HG02610 (cell line): ENCODE measurements around the gene GPC3.
"Not testable (repeated sequence)": the region's sequence is repeated elsewhere in the genome, so short reads cannot be mapped to it uniquely, and the experiment has no call there.

Experiments
- ATAC-seq: cut with Tn5 transposase; IDR thresholded peaks from one replicate; pipeline ENCODE4 v1.9.1; 2021; ENCODE audit warnings: mild to moderate bottlenecking, moderate library complexity; ENCODE audit not compliant: unreplicated experiment

Gene GPC3

DNA sequence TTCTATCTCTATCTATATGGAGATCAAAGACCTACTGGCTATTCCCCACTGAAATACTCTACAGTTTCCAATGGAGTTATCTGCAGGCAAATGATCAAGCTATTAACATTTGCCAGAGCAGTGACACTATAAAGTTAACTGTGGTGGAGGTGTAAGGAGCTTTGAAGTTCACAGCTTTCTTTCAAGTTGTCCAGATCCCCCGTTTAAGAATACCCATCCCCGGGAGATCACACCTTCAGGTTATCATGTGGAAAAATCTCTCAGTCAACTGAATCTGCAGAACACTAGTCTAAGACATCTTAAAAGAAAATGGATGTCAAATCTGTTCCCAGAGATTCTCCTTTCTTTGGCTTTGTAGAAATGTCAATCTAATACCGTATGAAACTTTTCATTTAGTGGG lies 80.1 kb downstream of the GPC3 start:
- ATAC-seq: no peak

DNA sequence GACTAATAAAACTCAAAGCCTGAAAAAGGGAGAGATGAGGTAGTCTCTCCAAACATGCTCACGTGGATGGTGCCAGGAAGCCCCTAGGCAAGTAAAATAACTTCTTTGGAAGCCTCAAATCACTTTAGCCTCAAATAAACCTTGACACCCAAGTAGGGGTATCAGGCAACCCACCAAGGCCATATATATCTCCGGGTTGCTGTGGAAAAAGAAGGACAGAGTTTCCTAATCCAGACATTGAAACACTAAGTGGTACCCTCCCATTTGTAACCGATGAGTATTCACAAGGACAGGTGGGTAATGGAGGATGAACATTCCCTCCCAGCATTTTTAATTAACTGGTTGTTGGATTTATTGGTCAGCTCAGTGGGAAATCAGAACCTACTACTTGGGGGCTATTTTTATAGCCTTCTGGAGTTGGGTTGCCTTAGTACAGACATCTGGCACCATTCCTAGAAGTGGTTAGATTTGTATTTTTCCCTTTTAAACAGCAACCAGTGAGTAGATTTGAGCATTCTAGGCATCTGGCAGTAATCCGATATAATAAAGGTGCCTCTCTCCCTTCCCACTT lies 87.7 kb downstream of the GPC3 start:
- ATAC-seq: no peak

DNA sequence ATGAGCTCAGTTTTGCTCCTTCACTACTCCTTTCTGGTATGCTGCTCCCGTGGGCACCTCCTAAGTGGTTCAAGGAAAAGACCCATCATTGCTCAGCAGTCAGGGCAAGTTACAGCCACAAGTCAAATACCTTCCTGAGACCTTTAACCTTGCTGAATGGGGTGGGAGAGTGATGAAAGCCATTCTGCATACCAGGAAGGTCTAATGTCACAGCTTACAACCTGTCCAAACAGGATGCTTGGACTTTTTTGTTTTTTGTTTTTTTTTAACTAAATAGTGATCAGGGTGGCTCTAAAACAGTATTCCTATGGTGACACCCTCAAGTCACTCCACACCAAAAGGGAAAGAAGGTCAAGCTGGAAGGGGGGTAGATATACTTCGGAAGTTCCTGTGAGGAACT lies 93.1 kb downstream of the GPC3 start:
- no peak for ATAC-seq

DNA sequence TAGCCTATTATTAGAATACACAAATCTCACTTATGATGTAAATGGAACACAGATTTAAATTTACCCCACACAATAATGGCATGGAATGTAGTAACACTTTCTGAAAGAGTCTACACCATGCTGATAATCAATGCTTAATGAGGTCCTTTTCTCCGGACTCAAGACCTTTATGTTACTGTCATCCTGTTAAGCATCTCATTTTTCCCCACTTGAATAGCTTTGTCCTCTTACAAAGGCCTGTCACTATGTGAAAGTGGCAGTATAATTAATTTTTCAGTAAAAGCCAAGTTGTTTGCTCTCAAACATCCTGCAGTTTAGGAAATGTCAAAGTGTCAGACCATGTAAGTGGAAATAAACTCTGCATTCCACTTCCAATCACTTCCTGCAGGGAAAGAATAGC lies 96.4 kb downstream of the GPC3 start:
- no peak for ATAC-seq

DNA sequence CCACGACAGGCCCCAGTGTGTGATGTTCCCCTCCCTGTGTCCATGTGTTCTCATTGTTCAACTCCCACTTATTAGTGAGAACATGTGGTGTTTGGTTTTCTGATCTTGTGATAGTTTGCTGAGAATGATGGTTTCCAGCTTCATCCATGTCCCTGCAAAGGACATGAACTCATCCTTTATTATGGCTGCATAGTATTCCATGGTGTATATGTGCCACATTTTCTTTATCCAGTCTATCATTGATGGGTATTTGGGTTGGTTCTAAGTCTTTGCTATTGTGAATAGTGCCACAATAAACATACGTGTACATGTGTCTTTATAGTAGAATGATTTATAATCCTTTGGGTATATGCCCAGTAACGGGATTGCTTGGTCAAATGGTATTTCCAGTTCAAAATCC lies 97.3 kb downstream of the GPC3 start:
- ATAC-seq: not testable (repeated sequence)

DNA sequence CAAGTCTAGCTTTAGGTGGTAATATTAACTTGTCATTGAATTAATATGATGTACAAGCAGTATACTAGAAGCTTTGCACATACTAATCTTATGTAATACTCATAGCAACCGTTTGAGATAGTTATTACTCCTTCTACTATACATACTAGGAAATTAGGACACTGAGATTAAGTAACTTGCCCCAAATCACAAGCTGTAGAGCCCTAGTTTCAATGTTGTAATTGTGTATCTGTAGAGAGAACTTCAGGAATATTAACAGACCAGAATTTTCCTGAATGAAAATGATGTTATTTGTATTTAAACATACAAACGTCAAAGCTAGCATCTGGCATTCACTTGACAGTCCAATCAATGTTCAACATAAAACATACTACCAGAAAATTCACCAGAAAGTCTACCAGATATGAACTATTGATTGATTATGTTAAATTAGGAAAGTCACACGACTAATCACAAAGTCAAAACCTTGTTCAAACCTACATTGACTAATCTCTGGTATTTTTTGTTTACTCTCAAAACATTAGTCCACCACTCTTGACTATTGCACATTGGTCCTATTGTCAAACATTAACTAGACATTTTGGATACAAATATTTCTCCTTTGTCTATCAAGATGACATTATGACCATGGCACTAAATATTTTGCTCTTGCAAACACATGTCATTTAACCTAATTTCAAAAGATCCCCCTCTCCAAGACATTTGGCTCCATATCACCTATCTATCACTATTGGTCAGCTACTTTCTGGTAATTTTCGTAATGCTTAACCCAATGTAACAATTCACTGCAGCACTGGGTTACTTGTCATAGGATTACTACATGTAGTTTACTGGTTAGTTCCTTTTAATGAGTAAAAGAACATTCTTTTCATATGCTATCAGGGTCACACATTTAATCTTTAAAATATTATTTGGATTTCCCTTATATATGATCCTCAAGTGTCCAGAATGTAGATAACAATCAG lies 100.7 kb downstream of the GPC3 start:
- no peak for ATAC-seq

DNA sequence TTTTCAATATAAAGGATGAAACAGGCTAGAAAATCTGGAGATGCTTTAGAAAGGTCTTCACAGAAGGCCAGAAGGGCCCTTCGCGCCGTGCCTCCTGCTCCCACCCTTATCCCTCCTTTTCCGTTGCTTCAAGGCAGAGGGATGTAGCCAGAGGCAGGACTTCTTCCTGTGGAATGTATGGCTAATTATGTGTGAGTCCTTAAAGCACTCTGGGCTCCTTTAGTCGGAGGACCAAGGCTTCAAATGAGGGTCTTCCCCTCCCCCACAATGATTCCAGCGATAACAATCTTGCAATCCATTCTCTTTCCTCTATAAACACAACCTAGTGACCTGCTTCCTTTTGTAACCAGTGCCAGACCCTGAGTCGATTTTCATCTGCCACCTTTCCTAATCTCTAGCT lies 103.5 kb downstream of the GPC3 start:
- no peak for ATAC-seq

DNA sequence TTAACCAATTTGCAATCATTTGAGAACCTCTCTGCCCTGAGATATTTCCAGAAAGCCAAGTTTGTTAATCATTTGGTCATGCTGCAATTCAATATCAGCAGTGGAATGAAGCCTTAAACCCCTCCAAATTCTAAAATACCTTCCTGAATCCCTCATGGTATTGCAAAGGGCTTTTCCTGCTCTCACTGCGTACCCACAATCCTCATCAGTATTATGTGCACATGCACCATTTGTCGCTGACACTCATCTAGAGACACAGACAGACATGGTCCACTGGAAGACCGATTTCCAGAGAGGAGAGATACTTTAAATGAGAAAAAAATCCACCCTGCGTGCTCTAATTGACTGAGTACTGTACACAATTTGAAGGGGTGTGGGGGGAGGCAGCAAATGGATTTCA lies 104.4 kb downstream of the GPC3 start:
- no peak for ATAC-seq

DNA sequence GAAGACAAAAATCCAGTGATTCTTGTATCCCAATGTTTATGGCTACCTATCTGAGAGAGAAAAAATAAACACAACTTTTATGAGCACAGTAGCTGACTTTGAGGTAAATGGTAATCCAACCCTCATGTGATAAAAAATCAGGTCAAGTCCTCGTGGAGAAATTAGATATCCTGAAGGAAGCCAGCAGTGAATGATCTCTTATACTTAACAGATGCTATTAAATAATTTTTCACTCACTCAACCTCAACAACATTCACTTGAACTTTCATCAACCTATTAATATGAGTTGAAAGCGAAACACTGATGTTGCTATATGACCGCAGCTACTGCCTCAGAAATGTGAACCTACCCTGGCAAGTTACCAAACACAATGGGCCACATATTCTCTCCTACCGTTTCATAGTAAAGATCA lies 105.4 kb downstream of the GPC3 start:
- no peak for ATAC-seq

DNA sequence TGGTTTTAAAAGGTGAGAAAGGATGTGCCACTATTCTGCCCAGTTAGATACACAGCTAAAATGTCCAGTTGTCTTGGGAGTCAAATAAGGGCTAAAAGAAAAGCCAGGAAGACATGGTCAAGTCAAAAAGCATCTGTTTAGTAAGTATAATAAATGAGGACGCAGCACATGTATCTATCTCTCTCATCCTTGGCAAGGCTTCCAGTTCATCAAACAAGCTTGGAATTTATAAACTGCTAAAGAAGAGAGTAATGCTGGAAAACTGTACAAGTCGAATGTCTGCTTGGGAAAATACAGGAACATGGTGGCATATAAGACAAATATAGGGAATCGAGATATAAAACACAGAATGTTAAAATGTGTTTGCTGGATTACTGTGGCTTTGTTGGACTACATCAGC lies 106.7 kb downstream of the GPC3 start:
- ATAC-seq: no peak

DNA sequence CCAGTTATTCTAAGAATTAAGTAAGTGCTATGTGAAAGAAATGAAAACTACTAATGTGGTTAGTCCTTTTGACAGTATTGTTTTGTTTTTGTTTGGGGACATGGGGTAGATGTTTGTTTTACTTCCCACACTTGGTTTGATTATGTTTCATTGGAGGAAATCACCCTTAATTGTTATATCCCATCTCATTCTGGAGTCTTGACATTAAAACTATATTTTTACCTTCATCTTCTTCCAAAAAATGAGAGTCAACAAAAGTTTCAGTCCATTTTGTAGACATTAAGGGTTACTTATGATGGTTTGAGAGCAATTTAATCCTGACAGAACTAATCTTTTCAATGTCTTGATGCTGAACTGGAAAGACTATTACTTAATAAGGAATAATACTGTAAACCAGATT lies 108.7 kb downstream of the GPC3 start:
- ATAC-seq: no peak

DNA sequence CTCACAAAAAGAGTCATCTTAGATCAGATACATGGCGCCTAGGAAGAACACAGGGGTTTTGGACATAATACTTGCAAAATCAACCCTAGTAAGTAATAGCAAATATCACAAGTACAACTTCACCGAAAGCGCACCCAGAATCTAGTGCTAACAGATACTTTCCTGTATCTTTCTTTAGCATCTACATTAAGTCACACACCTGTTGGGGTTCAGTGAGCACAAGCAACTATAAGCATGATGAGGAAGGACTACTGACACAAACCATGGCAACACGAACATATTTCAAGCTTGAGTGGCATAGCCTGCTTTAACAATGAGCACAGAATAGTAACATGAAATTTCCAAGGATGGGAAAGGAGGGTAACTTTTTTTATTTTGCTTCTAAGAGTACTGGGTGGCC lies 116.1 kb downstream of the GPC3 start:
- ATAC-seq: no peak

DNA sequence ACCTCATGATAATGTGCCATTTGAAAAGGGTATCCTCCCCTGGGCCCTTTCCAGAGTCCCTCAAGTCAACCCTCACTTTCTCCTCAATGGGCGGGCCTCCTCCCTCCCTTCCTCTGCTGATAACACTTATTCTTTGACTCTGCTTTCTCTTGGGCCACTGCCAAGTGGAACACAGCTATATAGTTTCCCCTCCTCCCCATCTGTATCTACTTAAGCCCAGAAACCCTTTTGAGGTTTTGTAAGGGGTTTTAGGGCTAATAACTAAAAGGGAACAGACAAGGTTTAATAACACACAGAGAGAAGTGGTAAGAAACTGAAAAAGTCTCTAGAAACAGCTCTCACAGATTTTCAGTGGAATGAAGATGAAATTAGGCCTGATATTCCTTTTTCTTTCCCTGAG lies 116.7 kb downstream of the GPC3 start:
- no peak for ATAC-seq

DNA sequence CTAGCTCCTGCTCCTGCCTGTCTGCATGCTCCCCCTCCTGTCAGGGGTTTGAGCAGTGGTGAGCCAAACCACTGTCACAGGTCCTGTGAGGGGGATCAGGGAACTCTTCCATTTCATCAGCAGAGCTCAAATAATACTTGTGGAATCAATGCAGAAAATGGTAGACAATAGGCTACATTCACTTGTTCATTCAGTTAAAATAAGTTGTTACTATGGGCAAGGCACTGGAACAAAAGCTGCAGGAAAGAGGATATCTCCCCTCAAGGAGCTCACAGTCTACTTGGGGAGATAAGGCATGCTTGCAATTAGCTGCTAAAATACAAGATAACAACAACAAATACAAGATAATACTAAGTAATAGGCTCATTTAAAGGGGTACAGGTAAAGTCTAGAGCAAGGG lies 117.1 kb downstream of the GPC3 start:
- no peak for ATAC-seq

DNA sequence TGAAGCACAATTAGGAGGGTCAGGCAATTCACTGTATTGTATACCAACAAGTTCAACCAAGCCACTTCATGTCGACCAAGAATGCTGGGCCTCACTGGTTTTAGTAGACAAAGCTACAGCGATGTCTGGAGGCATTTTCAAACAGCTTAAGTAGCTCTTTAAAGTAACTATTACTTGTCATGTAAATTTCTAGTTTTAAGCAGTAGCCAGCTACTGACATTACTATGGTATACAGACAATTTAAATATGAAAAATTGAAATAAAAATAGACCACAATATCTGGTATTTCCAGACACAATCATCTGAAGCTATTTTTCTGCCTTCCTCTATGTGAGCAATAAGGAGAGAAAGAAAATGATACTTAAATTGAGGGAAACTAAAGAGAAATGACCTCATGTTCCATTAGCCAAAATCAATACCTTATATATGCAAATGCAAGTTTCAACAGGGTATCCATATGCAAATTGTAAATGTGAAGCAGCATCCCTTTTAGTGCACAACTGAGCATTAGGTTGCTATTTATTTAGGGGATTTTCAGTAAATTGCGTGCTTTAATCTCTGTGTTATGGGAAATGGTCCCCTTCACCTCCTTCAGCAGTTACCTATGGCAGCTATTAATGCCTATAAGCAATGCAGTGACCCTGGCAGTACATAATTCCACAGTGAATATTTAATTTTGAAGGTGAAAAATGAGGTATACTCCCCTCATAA lies 119.5 kb downstream of the GPC3 start:
- no peak for ATAC-seq

DNA sequence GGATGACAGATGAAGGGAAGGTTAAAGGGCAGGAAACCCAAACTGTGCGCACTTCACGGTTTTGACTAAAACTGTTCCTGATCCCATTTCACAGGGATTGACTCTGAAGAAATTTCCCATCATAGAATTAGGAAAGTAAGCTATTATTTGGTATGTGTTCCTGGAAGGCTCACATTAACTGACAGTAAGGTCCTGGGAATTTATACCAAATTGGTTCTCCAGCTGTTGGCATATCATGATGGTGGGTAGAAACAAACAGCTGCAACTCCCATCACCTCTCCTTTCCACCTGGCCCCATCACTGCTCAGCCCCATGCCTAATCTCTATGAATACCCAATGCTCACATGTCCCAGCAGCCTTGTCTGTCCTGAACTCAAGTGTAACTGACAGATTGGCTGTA lies 121.2 kb downstream of the GPC3 start:
- ATAC-seq: no peak

DNA sequence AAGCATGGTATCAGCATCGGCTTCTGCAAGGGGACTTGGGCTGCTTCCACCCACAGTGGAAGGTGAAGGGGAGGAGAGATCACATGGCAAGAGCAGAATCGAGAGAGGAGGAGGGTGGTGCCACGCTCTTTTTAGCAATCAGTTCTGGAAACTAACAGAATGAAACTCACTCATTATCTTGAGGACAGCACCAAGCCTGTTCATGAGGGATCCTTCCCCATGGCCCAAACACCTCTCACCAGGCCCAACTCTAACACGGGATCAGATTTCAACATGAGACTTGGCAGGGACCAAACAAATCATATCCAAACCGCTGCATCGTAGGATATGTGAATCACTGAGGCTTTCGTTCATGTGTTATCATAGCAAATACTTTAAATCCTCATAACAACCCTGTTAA lies 125.5 kb downstream of the GPC3 start:
- ATAC-seq: no peak

DNA sequence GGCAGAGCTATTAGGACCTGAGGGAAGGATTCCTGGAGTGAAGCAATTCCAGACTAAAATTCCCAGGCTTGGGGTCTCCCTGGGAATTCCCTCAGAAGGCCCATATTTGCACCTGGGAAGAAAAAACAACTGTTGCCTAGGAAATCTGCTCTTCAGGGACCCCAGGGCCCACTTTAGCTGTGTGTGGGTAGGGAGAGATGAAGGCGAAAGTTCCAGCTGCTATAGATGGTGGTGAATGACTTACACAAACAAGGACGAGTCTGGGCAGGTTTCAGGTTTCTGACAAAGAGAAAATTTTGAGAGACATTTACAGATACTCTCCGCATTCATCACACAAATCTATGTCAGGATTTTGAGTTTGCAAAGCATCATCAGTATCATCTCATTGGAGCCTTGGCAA lies 126.1 kb downstream of the GPC3 start:
- no peak for ATAC-seq

DNA sequence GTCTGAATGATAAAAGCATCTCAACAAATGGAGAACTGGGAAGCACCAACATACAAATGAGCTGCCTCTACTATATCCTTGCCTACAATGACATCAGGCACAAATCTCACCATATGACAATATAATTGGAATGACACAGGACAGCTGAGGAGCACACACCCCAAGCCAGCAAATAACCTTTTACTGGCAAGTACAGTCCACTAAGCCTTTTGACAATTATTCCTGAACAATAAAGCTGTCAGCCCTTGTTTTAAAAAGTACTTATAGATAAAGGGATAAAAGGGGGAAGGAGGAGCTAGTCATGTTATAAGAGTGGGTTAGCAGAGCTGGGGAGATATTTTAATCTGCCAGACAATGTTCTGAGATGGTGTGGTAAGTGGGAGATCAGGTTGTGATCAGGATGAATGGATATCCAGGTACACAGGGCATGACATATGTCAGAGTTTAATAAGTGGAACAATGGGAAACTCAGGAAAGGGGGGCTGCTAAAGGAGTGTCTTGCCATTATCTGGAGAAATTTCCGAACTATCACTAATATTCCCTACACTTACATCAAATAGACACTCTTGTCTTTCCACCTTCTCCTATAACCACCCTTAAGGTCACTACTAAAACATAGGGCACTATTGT lies 127.6 kb downstream of the GPC3 start:
- ATAC-seq: no peak

DNA sequence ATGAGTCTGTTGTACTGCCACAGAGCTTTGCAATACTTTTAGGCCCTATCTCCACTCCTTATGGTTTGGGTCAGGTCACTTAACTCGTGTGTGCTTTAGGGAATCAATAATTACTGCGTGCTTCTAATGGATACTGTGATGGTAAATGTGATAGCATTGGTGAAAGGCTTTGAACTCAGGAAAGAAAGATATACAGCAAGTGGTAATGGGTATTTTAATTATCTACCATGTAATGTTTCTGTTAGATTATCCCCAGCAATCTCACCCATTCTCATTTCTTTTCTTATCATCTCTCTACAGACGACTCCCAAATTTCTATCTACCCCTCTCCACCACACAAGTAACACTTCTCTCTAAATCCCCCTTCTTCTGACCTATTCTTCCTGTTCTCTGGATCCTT lies 128.6 kb downstream of the GPC3 start:
- ATAC-seq: no peak

DNA sequence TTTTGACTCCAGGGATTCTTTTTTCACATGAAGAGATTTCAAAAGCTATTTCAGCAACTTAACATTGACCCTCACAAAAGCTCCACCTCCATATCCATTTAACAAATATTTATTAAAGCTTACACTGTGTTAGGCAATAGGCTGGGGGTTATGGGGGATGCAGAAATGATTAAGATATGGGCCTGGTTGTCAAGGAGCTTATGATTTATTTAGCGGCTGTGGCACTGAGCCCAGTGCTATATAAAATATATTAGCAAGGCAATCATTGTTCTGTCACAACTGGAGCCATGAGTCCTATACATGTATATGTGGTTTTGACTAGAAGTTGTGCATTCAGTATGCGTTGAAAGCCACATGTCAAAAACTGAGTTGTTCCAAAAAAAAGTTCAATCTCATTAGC lies 131.1 kb downstream of the GPC3 start:
- ATAC-seq: no peak
